ENCODE results near the gene CD44. TPM values are rescaled to one million over a fixed set of nuclear protein-coding genes. Genes with fewer than 3 reads are reported as not detected.

CD44 gene
- total and polyA plus RNA-seq, 10 of the 15 experiments (the other 5 are each of a cell fraction or from before 2014, with no cell fraction given), result 57.1 to 293 (median 120) TPM

DNA sequence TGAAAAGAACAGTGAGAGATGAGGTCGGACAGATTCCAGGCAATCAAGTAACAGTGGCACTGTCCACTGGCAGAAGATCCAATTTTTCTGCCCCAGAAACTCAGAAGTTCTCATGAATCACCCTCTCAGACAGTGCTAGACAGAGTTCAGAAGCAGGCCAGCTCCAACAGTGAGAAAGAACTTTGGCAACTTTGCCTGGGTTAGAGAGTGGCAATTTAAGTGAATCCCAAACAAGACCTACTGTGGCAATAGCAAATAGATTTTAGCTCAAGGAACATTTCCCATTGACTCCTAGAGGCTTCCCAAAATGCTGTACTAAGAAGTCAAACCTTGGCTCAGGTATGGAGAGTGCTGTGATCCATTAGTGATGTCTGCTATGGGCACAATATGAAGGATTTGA lies 12.3 kb downstream of the CD44 start:
- BruUV-seq (replicated peaks), result no TSS peak
- no peak overlapping the region for H3K4me2 ChIP-seq (ENCODE audit: control insufficient read depth, insufficient read depth)
- no peaks in the 10 kb centered on the region for H3K27me3 ChIP-seq (replicated peaks in 1 of 2; ENCODE audit: control insufficient read depth in 2 of 2, insufficient read depth in 2 of 2, low read length in 1 of 2)
- no peak overlapping the region for H2AFZ ChIP-seq (ENCODE audit: control insufficient read depth, low read depth, low read length)
- POLR2A ChIA-PET, result interaction anchor here (1.4 kb wide), 1 partner anchor 11 kb away, joined by 5 read pairs; no protein-coding TSS in a partner anchor
- 100% methylated on average over 1 of the region's 1 CpG for WGBS (ENCODE audit: insufficient coverage, insufficient replicate concordance, low lambda C conversion rate, missing lambda C conversion rate)
- FAIRE-seq (no peak), DNase-seq (ENCODE audit: low read depth, low spot score) (no peak), ATAC-seq (no peak)
- in situ Hi-C loops (cut with MboI) (no loop called here), intact Hi-C loops (cut with micrococcal nuclease; ENCODE audit: unreplicated experiment) (no loop called here)
- no peaks in the 10 kb centered on the region; the same call in 1 of the 3 replicates for H3K9me3 ChIP-seq (replicated peaks; ENCODE audit: control insufficient read depth, insufficient read depth, low read length)
- TF ChIP-seq, protein P1, sequence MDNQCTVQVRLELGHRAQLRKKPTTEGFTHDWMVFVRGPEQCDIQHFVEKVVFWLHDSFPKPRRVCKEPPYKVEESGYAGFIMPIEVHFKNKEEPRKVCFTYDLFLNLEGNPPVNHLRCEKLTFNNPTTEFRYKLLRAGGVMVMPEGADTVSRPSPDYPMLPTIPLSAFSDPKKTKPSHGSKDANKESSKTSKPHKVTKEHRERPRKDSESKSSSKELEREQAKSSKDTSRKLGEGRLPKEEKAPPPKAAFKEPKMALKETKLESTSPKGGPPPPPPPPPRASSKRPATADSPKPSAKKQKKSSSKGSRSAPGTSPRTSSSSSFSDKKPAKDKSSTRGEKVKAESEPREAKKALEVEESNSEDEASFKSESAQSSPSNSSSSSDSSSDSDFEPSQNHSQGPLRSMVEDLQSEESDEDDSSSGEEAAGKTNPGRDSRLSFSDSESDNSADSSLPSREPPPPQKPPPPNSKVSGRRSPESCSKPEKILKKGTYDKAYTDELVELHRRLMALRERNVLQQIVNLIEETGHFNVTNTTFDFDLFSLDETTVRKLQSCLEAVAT (IDR thresholded peaks at IDR 0.05), result 0 out of 2 replicates have a peak, but pooled peaks have one; percentile 29
- no peak for TF ChIP-seq PML (IDR thresholded peaks at IDR 0.05; ENCODE audit: low read length)
- CTCF ChIA-PET, result interaction anchor here (1.0 to 10.3 kb wide), 5 partner anchors 12 to 225 kb away, joined by 3 to 111 read pairs (median 4); no protein-coding TSS in a partner anchor
- H3K4me3 ChIP-seq, result no peak overlapping the region
- H3K4me1 ChIP-seq (ENCODE audit: control insufficient read depth, insufficient read depth, low read length), result peaks cover 12% of the 10 kb centered on the region
- no peak overlapping the region for H3K27ac ChIP-seq (ENCODE audit: control insufficient read depth, insufficient read depth)
- H3K79me2 ChIP-seq (ENCODE audit: control insufficient read depth, insufficient read depth, low read length), result peaks cover 32% of the 10 kb centered on the region
- peaks cover 0 to 7% of the 10 kb centered on the region in 2 experiments; a peak in 2 of 4 replicates for H3K36me3 ChIP-seq (ENCODE audit: control insufficient read depth in 2 of 2, insufficient read depth in 2 of 2, low read length in 1 of 2)
- SMC1A ChIA-PET (ENCODE audit: uncharacterized antibody, unreplicated experiment), result interaction anchor here (1.3 to 5.7 kb wide), 5 partner anchors 12 to 122 kb away, joined by 3 to 76 read pairs (median 4); no protein-coding TSS in a partner anchor
- H3K9ac ChIP-seq (ENCODE audit: control insufficient read depth, insufficient read depth, low read length), result no peak overlapping the region
- RAD21 ChIA-PET (ENCODE audit: unreplicated experiment), result interaction anchor here (0.9 to 1.1 kb wide), 2 partner anchors 16 to 24 kb away, joined by 3 read pairs; no protein-coding TSS in a partner anchor
- no peaks in the 10 kb centered on the region; the same call in 1 of the 2 replicates for H4K20me1 ChIP-seq (ENCODE audit: control insufficient read depth, insufficient read depth)

DNA sequence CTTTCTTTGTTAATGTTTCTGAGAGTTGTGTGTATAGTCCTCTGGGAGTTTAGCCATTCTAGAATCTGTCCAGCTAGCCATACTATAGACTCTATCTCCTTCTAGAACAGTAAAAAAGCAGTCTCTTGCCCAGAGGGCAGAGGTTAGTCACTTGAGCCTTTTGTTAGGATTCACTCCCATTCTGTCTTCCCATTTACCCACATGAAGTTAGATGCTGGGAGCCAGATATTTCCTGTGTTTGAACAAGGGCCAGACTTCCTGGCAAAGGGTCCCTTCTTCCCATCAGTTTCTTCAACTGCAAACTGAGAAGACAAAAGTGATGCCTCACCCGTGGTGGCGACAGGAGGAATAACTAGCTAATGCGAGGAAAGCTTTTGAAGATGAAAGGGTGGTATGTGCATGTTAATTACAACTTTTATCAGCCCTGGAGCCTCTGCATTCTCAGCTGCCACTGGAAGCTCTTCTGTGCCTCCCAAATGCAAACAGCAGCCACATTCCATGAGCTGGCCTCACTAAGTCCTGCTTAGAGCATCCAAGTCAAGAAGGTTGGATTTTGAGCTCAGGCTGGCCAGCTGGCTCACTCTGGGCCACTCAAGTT lies 12.8 kb downstream of the CD44 start:
- Histone ChIP-seq H3K27ac (ENCODE audit: control insufficient read depth, insufficient read depth) (no peak overlapping the region), H3K4me2 (ENCODE audit: control insufficient read depth, insufficient read depth) (no peak overlapping the region), H3K9ac (ENCODE audit: control insufficient read depth, insufficient read depth, low read length) (no peak overlapping the region), H3K9me3 (replicated peaks; ENCODE audit: control insufficient read depth, insufficient read depth, low read length) (no peaks in the 10 kb centered on the region; the same call in 1 of the 3 replicates), H3K79me2 (ENCODE audit: control insufficient read depth, insufficient read depth, low read length) (peaks cover 28% of the 10 kb centered on the region), H2AFZ (ENCODE audit: control insufficient read depth, low read depth, low read length) (no peak overlapping the region), H3K4me3 (no peak overlapping the region), H3K36me3 (ENCODE audit: control insufficient read depth in 2 of 2, insufficient read depth in 2 of 2, low read length in 1 of 2) (peaks cover 0 to 7% of the 10 kb centered on the region in 2 experiments; a peak in 2 of 4 replicates), H3K27me3 (replicated peaks in 1 of 2; ENCODE audit: control insufficient read depth in 2 of 2, insufficient read depth in 2 of 2, low read length in 1 of 2) (no peaks in the 10 kb centered on the region), H4K20me1 (ENCODE audit: control insufficient read depth, insufficient read depth) (no peaks in the 10 kb centered on the region), H3K4me1 (ENCODE audit: control insufficient read depth, insufficient read depth, low read length) (peaks cover 6% of the 10 kb centered on the region)
- POLR2A ChIA-PET, result no interaction called here
- SMC1A ChIA-PET (ENCODE audit: uncharacterized antibody, unreplicated experiment), result interaction anchor here (0.7 to 5.7 kb wide), 8 partner anchors 12 to 167 kb away, joined by 3 to 76 read pairs (median 4); no protein-coding TSS in a partner anchor
- no TSS peak for BruUV-seq (replicated peaks)
- intact Hi-C loops (cut with micrococcal nuclease; ENCODE audit: unreplicated experiment) (no loop called here), in situ Hi-C loops (cut with MboI) (no loop called here)
- no peak for ATAC-seq
- CTCF ChIA-PET, result interaction anchor here (0.7 to 10.3 kb wide), 3 partner anchors 11 to 102 kb away, joined by 3 to 111 read pairs (median 3); no protein-coding TSS in a partner anchor
- WGBS (ENCODE audit: insufficient coverage, insufficient replicate concordance, low lambda C conversion rate, missing lambda C conversion rate), result 60% methylated on average over 3 of the region's 3 CpGs
- FAIRE-seq, result no peak
- RAD21 ChIA-PET (ENCODE audit: unreplicated experiment), result no interaction called here
- no peak for DNase-seq (ENCODE audit: low read depth, low spot score)
- no peak for TF ChIP-seq HCFC1 (IDR thresholded peaks at IDR 0.05; ENCODE audit: low read length)
- TF ChIP-seq RELA (IDR thresholded peaks at IDR 0.05; ENCODE audit: borderline replicate concordance, partially characterized antibody), result no peak
- TF ChIP-seq, protein P2, sequence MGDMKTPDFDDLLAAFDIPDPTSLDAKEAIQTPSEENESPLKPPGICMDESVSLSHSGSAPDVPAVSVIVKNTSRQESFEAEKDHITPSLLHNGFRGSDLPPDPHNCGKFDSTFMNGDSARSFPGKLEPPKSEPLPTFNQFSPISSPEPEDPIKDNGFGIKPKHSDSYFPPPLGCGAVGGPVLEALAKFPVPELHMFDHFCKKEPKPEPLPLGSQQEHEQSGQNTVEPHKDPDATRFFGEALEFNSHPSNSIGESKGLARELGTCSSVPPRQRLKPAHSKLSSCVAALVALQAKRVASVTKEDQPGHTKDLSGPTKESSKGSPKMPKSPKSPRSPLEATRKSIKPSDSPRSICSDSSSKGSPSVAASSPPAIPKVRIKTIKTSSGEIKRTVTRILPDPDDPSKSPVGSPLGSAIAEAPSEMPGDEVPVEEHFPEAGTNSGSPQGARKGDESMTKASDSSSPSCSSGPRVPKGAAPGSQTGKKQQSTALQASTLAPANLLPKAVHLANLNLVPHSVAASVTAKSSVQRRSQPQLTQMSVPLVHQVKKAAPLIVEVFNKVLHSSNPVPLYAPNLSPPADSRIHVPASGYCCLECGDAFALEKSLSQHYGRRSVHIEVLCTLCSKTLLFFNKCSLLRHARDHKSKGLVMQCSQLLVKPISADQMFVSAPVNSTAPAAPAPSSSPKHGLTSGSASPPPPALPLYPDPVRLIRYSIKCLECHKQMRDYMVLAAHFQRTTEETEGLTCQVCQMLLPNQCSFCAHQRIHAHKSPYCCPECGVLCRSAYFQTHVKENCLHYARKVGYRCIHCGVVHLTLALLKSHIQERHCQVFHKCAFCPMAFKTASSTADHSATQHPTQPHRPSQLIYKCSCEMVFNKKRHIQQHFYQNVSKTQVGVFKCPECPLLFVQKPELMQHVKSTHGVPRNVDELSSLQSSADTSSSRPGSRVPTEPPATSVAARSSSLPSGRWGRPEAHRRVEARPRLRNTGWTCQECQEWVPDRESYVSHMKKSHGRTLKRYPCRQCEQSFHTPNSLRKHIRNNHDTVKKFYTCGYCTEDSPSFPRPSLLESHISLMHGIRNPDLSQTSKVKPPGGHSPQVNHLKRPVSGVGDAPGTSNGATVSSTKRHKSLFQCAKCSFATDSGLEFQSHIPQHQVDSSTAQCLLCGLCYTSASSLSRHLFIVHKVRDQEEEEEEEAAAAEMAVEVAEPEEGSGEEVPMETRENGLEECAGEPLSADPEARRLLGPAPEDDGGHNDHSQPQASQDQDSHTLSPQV (IDR thresholded peaks at IDR 0.05), result no peak
- no peak for TF ChIP-seq RB1 (IDR thresholded peaks at IDR 0.05; ENCODE audit: borderline replicate concordance)
- TF ChIP-seq RCOR1 (conservative IDR thresholded peaks at IDR 0.05; ENCODE audit: low read depth, low read length), result no peak
- TF ChIP-seq ZZZ3 (IDR thresholded peaks at IDR 0.05; ENCODE audit: control insufficient read depth, insufficient read length, low read depth), result no peak

Measured in GM12878 (cell line).